PC-3 (cell line): ENCODE measurements around the gene LINC00237. TPM values are rescaled to one million over a fixed set of nuclear protein-coding genes. Genes with fewer than 3 reads are reported as not detected.

ENCODE experiments used
- ATAC-seq: fragments of 200-7000 bp; cut with Tn5 transposase; 2 replicates; pipeline ENCODE4 v1.9.1; 2020; ENCODE audit warnings: mild to moderate bottlenecking, moderate library complexity
- BruUV-seq: library from RNA; stranded (reverse); fragments of 400-500 nt; replicated peaks from 2 replicates; lab custom pipeline; 2021; lab: Mats Ljungman, UMichigan
- CTCF ChIA-PET: fragments of 300-600 bp; sonication (Branson Sonifier 250); formaldehyde crosslinking; loops from one replicate; lab custom pipeline; 2022; ENCODE audit warnings: antibody characterized with exemption; lab: Charles Lee
- POLR2A ChIA-PET: fragments of 300-600 bp; sonication (Branson Sonifier 250); formaldehyde crosslinking; loops from one replicate; lab custom pipeline; 2022; ENCODE audit warnings: antibody characterized with exemption; ENCODE audit not compliant: unreplicated experiment; lab: Charles Lee
- DNase-seq: peaks from one replicate; pipeline ENCODE4 v3.0.0-alpha.2; 2015
- H2AFZ ChIP-seq: fragments of 300-600 bp; sonication (generic); 2 replicates; pipeline ENCODE4 v1.6.0; 2016; ENCODE audit warnings: antibody characterized with exemption, low read length
- H3F3A ChIP-seq: fragments of 300-600 bp; sonication (generic); one replicate; pipeline ENCODE4 v1.6.0; 2017; ENCODE audit warnings: antibody characterized with exemption, low read length, control low read depth, mild to moderate bottlenecking; ENCODE audit not compliant: unreplicated experiment
- H3K27ac ChIP-seq: fragments of 300-600 bp; sonication (generic); 2 replicates; pipeline ENCODE4 v1.5.1; 2016; ENCODE audit warnings: mild to moderate bottlenecking, low read length
- H3K27me3 ChIP-seq: fragments of 300-600 bp; sonication (generic); 2 replicates; pipeline ENCODE4 v1.6.1; 2016; ENCODE audit warnings: low read length, mixed read lengths
- H3K36me3 ChIP-seq: fragments of 300-600 bp; sonication (generic); 2 replicates; pipeline ENCODE4 v1.6.1; 2016; ENCODE audit warnings: low read depth, mixed run types, low read length, mixed read lengths
- H3K4me1 ChIP-seq: fragments of 300-600 bp; sonication (generic); 2 replicates; pipeline ENCODE4 v1.5.1; 2016; ENCODE audit warnings: low read length; ENCODE audit not compliant: insufficient read depth
- H3K4me2 ChIP-seq: fragments of 300-600 bp; sonication (generic); 2 replicates; pipeline ENCODE4 v1.6.0; 2016; ENCODE audit warnings: low read length
- H3K4me3 ChIP-seq: fragments of 300-600 bp; sonication (generic); 2 replicates; pipeline ENCODE4 v1.5.1; 2016; ENCODE audit warnings: mild to moderate bottlenecking, low read length, mixed read lengths
- H3K79me2 ChIP-seq: fragments of 300-600 bp; sonication (generic); 2 replicates; pipeline ENCODE4 v1.6.1; 2017; ENCODE audit warnings: low read length, mixed read lengths
- H3K9ac ChIP-seq: fragments of 300-600 bp; sonication (generic); 2 replicates; pipeline ENCODE4 v1.6.0; 2016; ENCODE audit warnings: mild to moderate bottlenecking, low read length
- H3K9me2 ChIP-seq: fragments of 300-600 bp; sonication (generic); replicated peaks from 2 replicates; pipeline ENCODE4 v1.6.1; 2016; ENCODE audit warnings: mixed run types, low read length, mixed read lengths
- H3K9me3 ChIP-seq: fragments of 300-600 bp; sonication (generic); 2 replicates; pipeline ENCODE4 v1.6.1; 2016; ENCODE audit warnings: low read length, mixed read lengths
- H4K20me1 ChIP-seq: fragments of 300-600 bp; sonication (generic); 2 replicates; pipeline ENCODE4 v1.6.1; 2016; ENCODE audit warnings: low read length, mixed read lengths
- EZH2 ChIP-seq: fragments of 300-600 bp; sonication (generic); IDR thresholded peaks from one replicate; pipeline ENCODE4 v1.6.1; 2017; ENCODE audit warnings: antibody characterized with exemption, mild to moderate bottlenecking, low read length; ENCODE audit not compliant: unreplicated experiment
- EZH2phosphoT487 ChIP-seq: fragments of 300-600 bp; sonication (generic); IDR thresholded peaks from 2 replicates; pipeline ENCODE4 v1.6.1; 2018; ENCODE audit warnings: mild to moderate bottlenecking, antibody characterized with exemption, low read length, borderline replicate concordance
- intact Hi-C: fragments of 100-400 bp; cut with micrococcal nuclease; formaldehyde crosslinking; loops from 2 replicates; pipeline ENCODE4 v1.9.0; 2023
- total RNA-seq: library from RNA; depleted of rRNA; stranded (reverse); fragments of >200 nt; gene quantifications from 2 replicates; pipeline ENCODE4 v1.2.3, GENCODE V29; 2014
- TF ChIP-seq, protein P1 (sequence below): fragments of 300-600 bp; sonication (generic); conservative IDR thresholded peaks from 2 replicates; pipeline ENCODE4 v1.5.1; 2017; ENCODE audit warnings: antibody characterized with exemption, low read depth, mild to moderate bottlenecking, low read length

Gene LINC00237
- total RNA-seq, 1 experiment from 2014 or later = not detected

DNA sequence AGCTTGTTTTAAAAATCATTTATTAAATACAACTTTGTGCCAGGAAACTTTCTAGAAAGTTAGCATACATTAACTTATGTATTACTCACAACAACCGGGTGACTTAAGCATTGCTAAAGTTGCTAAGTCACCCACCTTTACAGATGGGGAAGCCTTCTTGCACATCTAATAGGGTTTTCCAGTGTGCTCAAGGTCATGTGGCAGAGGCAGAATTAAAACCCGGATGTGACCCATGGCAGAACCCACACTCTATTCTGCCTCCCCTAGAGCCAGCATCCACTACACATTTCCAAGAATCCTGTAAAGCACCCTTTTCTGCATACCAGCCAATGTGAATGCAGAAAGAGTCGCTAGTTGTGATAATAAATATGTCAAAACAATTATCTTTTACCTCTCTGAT, 13.4 kb downstream of the LINC00237 start:
- ChIA-PET POLR2A (no interaction called here), CTCF (no interaction called here)
- ATAC-seq = no peak

DNA sequence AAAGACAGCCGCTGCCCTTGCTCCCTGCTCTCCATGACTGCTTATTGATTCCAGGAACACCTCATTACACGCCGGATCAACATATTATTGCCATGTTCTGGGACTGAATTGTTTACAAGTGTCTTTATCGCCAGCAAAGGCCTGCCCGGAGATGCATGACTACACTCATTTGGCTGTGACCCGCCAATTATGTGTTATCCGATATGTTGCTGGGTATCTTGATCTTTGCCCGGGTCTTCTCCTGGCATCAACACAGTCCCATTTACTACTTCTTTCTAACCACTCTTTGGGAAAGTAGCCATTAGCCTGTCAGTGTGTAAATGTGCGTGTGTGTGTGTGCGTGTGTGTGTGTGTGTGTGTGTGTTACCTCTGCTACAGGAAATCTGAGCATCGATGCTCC, 15.4 kb downstream of the LINC00237 start:
- Histone ChIP-seq H3K9ac (no peak overlapping the region), H3K27ac (no peak overlapping the region), H3K79me2 (no peaks in the 10 kb centered on the region), H3K4me3 (peak overlapping the region; percentile 3; the same call in 1 of the 2 replicates), H3F3A (peaks cover 4% of the 10 kb centered on the region), H3K9me2 (no peaks in the 10 kb centered on the region), H3K4me1 (peaks cover 25% of the 10 kb centered on the region), H3K36me3 (no peaks in the 10 kb centered on the region), H3K9me3 (no peaks in the 10 kb centered on the region), H3K4me2 (peak overlapping the region; percentile 59; the same call in 1 of the 2 replicates), H4K20me1 (peaks cover 4% of the 10 kb centered on the region; the same call in 1 of the 2 replicates), H2AFZ (no peak overlapping the region), H3K27me3 (peaks cover 58% of the 10 kb centered on the region)
- no TSS peak for BruUV-seq
- TF ChIP-seq, protein P1, sequence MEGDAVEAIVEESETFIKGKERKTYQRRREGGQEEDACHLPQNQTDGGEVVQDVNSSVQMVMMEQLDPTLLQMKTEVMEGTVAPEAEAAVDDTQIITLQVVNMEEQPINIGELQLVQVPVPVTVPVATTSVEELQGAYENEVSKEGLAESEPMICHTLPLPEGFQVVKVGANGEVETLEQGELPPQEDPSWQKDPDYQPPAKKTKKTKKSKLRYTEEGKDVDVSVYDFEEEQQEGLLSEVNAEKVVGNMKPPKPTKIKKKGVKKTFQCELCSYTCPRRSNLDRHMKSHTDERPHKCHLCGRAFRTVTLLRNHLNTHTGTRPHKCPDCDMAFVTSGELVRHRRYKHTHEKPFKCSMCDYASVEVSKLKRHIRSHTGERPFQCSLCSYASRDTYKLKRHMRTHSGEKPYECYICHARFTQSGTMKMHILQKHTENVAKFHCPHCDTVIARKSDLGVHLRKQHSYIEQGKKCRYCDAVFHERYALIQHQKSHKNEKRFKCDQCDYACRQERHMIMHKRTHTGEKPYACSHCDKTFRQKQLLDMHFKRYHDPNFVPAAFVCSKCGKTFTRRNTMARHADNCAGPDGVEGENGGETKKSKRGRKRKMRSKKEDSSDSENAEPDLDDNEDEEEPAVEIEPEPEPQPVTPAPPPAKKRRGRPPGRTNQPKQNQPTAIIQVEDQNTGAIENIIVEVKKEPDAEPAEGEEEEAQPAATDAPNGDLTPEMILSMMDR = no peak
- TF ChIP-seq EZH2 (no peak), EZH2phosphoT487 (no peak)
- CTCF ChIA-PET = no interaction called here
- intact Hi-C loops = no loop called here
- POLR2A ChIA-PET = no interaction called here
- DNase-seq (no peak), ATAC-seq (no peak)

More for the DNA sequence above, 13.4 kb downstream of the LINC00237 start:
- H2AFZ ChIP-seq = no peak overlapping the region
- peaks cover 63% of the 10 kb centered on the region for H3K27me3 ChIP-seq
- DNase-seq = no peak
- no peaks in the 10 kb centered on the region for H3K36me3 ChIP-seq
- peaks cover 4% of the 10 kb centered on the region; the same call in 1 of the 2 replicates for H4K20me1 ChIP-seq
- no peaks in the 10 kb centered on the region for H3K9me2 ChIP-seq
- H3K79me2 ChIP-seq = no peaks in the 10 kb centered on the region
- no peak for TF ChIP-seq EZH2
- TF ChIP-seq EZH2phosphoT487 = no peak
- TF ChIP-seq, protein P1 = no peak
- H3K9me3 ChIP-seq = no peaks in the 10 kb centered on the region
- intact Hi-C loops = no loop called here
- H3K9ac ChIP-seq = no peak overlapping the region
- H3K27ac ChIP-seq = no peak overlapping the region
- no peak overlapping the region for H3K4me2 ChIP-seq
- no TSS peak for BruUV-seq
- H3K4me1 ChIP-seq = peaks cover 25% of the 10 kb centered on the region
- H3F3A ChIP-seq = peaks cover 4% of the 10 kb centered on the region
- no peak overlapping the region for H3K4me3 ChIP-seq

DNA sequence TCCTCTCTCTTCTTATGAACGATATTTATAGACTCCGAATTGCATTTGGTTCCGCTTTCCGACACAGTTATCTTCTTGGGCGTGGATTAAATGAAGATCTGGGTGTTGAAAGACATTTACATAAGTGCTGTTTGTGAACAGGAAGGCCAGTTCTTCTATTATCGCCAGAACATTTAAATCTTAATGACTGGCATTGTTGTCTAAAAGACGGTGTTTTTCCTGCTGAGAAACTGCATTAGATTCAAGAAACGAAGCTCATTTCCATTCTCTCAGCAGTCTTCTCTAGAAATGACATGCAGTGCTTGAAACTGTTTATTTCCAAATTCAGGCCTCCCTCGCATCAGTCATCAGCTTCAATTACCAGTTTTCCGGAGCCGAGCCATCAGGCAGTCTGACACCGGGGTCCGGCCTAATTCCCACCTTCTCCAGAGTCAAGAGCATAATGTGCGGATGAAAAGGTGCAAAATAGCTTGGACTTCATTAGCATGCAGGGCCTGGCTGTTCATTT, 16.0 kb downstream of the LINC00237 start:
- Histone ChIP-seq H3K9ac (no peak overlapping the region), H2AFZ (no peak overlapping the region), H3F3A (peaks cover 4% of the 10 kb centered on the region), H3K27me3 (peaks cover 58% of the 10 kb centered on the region), H3K4me3 (peak overlapping the region; percentile 3; the same call in 1 of the 2 replicates), H3K27ac (peak overlapping the region; percentile 17), H3K4me1 (peaks cover 25% of the 10 kb centered on the region), H3K4me2 (peak overlapping the region; percentile 59), H3K36me3 (no peaks in the 10 kb centered on the region), H3K79me2 (no peaks in the 10 kb centered on the region), H3K9me2 (no peaks in the 10 kb centered on the region), H4K20me1 (peaks cover 4% of the 10 kb centered on the region; the same call in 1 of the 2 replicates), H3K9me3 (no peaks in the 10 kb centered on the region)
- TF ChIP-seq, protein P1 = no peak
- no peak for TF ChIP-seq EZH2
- ATAC-seq = no peak
- intact Hi-C loops = no loop called here
- ChIA-PET CTCF (no interaction called here), POLR2A (interaction anchor here (0.6 kb wide), 1 partner anchor 59 kb away, joined by 5 read pairs; no protein-coding TSS in a partner anchor)
- no peak for DNase-seq
- BruUV-seq = no TSS peak
